ENCODE data around the gene B4GALNT3. TPM values are rescaled to one million over a fixed set of nuclear protein-coding genes. Genes with fewer than 3 reads are reported as not detected.

Gene B4GALNT3
- total and polyA plus RNA-seq, 9 donors = 0.58 to 4.2 (median 1.7) TPM

DNA sequence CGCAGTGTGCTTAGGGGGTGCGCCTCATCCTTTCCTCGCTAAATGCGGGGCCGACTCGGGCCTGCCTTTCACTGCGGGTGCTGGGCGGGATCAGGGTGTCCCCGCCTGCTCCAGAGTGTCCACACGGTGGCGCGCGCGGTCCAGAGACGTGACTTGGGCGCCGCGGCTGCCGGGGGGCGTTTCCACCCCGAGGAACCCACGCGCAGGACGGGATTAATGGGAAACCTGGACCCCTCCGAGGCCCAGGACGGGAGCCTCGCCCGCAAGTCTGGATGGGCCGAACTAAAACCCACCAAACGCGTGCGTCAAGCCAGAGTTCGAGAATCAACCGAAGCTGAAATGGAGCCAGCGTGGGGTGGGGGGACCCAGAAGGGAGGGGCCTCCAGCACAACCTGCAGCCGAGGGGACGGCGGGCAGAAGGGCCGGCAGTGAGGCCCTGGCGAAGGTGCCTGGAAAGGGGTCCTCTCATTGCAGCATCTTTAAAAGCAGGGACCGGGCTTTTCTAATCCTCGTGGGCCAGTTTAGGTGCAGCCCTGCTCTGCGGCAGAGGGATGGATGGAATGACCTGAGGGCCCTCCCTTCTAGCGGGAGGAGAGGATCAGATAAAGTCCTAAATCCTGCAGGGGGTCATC lies 110.2 kb downstream of the B4GALNT3 start:
- no peaks in the 10 kb centered on the region for H3K36me3 ChIP-seq
- peak overlapping the region; percentile 78 to 88 for H3K27ac ChIP-seq
- 0 to 2% (median 1%) methylated on average over 27 to 44 of the region's 44 CpGs for WGBS, 3 donors
- DNase-seq = peak; percentile 86 to 95 (median 93)
- peaks cover 12% of the 10 kb centered on the region for H3K4me1 ChIP-seq (ENCODE audit: insufficient read depth)
- peak overlapping the region; percentile 55 for H3K4me3 ChIP-seq
- TF ChIP-seq, protein P1, sequence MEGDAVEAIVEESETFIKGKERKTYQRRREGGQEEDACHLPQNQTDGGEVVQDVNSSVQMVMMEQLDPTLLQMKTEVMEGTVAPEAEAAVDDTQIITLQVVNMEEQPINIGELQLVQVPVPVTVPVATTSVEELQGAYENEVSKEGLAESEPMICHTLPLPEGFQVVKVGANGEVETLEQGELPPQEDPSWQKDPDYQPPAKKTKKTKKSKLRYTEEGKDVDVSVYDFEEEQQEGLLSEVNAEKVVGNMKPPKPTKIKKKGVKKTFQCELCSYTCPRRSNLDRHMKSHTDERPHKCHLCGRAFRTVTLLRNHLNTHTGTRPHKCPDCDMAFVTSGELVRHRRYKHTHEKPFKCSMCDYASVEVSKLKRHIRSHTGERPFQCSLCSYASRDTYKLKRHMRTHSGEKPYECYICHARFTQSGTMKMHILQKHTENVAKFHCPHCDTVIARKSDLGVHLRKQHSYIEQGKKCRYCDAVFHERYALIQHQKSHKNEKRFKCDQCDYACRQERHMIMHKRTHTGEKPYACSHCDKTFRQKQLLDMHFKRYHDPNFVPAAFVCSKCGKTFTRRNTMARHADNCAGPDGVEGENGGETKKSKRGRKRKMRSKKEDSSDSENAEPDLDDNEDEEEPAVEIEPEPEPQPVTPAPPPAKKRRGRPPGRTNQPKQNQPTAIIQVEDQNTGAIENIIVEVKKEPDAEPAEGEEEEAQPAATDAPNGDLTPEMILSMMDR (IDR thresholded peaks at IDR 0.05) = peak; percentile 90 to 96 (median 96)
- TF ChIP-seq EP300 (IDR thresholded peaks at IDR 0.05) (no peak), POLR2A (IDR thresholded peaks at IDR 0.05) (peak; percentile 21)
- H3K27me3 ChIP-seq = no peaks in the 10 kb centered on the region
- intact Hi-C loops (cut with DNase I) = loop anchor here (2.0 to 10.0 kb wide), 9 partner anchors 75 to 1025 kb away; partner anchors contain the start of genes WNK1 (in 3 of the 4), FBXL14 (in 1 of the 4) and RAD52 (in 1 of the 4)
- no peaks in the 10 kb centered on the region for H3K9me3 ChIP-seq

DNA sequence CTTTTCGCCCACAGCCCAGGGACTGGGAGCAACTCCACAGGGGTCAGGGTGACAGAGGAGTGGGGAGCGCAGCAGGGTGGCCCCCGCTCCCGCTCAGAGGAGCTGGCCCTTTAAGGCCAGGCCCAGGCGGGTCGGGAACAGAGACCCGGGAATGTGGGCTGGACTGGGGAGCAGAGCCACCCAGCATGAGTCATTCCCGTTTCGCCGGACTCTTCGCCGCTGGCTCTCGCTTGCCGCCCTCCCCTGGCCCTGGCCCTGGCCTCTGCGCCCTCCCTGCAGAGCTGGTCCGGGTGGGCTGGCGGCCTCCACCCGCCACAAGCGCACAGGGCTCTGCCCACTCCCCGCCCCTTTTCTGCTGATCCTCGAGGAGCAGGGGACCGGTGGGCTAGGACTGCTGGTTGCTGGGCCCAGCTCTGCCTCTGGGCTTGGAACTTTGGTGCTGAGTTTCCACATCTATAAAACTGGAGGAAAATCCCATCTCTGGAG lies 110.7 kb downstream of the B4GALNT3 start:
- DNase-seq = peak; percentile 80 to 84 (median 82)
- WGBS, 3 donors = 5 to 17% (median 12%) methylated on average over 21 to 22 of the region's 22 CpGs
- intact Hi-C loops (cut with DNase I) = loop anchor here (5.0 to 10.0 kb wide), 7 partner anchors 74 to 1024 kb away; partner anchors contain the start of genes WNK1 (in 3 of the 4), FBXL14 (in 1 of the 4) and RAD52 (in 1 of the 4)
- H3K36me3 ChIP-seq = no peaks in the 10 kb centered on the region
- TF ChIP-seq POLR2A (IDR thresholded peaks at IDR 0.05) (peak; percentile 42), EP300 (IDR thresholded peaks at IDR 0.05) (no peak)
- TF ChIP-seq, protein P1 (IDR thresholded peaks at IDR 0.05) = peak in 2 of 3 donors; percentile 14 to 19
- peaks cover 12% of the 10 kb centered on the region for H3K4me1 ChIP-seq (ENCODE audit: insufficient read depth)
- no peaks in the 10 kb centered on the region for H3K27me3 ChIP-seq
- H3K4me3 ChIP-seq = peak overlapping the region; percentile 55
- no peaks in the 10 kb centered on the region for H3K9me3 ChIP-seq
- peak overlapping the region; percentile 78 to 88 for H3K27ac ChIP-seq

DNA sequence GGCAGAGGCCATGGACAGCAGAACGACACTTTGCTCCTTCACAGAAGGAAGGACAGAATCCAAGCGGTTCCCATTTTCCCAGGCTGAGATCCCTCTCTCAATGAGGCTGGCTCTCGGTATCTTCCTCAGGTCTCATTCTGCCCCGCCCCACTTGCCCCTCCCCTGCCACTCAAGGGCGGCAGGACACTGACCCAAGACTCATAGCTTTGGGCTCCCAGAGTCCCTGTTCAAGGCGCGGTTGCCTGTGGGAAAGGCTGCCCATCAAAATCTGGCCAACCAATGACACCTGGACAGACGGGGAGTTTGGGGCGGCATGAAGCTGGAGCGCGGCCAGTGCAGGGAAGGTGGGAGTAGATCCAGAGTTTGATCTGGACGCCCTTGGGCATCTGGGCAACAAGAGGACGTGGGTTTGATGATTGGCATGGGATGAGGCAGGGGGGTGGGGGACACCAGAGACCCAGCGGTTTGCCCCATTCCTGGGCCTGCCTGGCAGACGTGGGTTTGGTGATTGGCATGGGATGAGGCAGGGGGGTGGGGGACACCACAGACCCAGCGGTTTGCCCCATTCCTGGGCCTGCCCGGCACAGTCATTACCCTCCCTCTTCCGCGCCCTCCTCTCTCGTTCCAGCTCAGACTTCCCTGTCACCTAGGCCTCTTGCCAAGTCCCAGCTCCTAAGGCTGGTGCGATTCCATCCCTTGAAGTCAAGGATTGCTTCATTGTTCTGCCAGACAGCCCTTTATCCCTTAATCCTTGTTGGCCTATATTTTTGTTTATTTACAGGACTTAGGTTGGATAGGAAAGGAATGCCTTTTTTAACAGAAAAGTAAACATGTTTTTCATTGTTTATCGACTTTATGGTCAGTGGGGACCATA lies 111.4 kb downstream of the B4GALNT3 start:
- no peaks in the 10 kb centered on the region for H3K27me3 ChIP-seq
- H3K9me3 ChIP-seq = no peaks in the 10 kb centered on the region
- 43 to 52% (median 50%) methylated on average over 22 of the region's 22 CpGs for WGBS, 3 donors
- intact Hi-C loops (cut with DNase I) = loop anchor here (5.0 to 10.0 kb wide), 7 partner anchors 74 to 1024 kb away; partner anchors contain the start of genes WNK1 (in 3 of the 4), FBXL14 (in 1 of the 4) and RAD52 (in 1 of the 4)
- peak overlapping the region; percentile 78 to 88 for H3K27ac ChIP-seq
- TF ChIP-seq POLR2A (IDR thresholded peaks at IDR 0.05) = no peak
- no peak for TF ChIP-seq EP300 (IDR thresholded peaks at IDR 0.05)
- TF ChIP-seq, protein P1 (IDR thresholded peaks at IDR 0.05) = no peak
- H3K4me3 ChIP-seq = peak overlapping the region; percentile 55
- peaks cover 14% of the 10 kb centered on the region for H3K4me1 ChIP-seq (ENCODE audit: insufficient read depth)
- H3K36me3 ChIP-seq = no peaks in the 10 kb centered on the region
- DNase-seq = peak; percentile 69 to 83 (median 80)

Data from ovary (tissue), 9 donors.